Dermis microvascular lymphatic vessel endothelial cell (primary cell): Measurements from ENCODE around the gene LPIN2. TPM values are rescaled to one million over a fixed set of nuclear protein-coding genes. Genes with fewer than 3 reads are reported as not detected.

Experiments used
- DNase-seq, 2 donors: peaks; one replicate each; pipeline versions ENCODE4 v3.0.0 to v3.0.0-alpha.2; 2010; ENCODE audit warnings: low read depth in 2 of 2
- total RNA-seq: library from RNA; depleted of rRNA; stranded (reverse); fragments of >200 nt; gene quantifications from 2 replicates; pipeline ENCODE4 v1.2.1, GENCODE V29; 2014

Gene LPIN2
- total RNA-seq, 1 donor from 2014 or later: 21.1 TPM

DNA sequence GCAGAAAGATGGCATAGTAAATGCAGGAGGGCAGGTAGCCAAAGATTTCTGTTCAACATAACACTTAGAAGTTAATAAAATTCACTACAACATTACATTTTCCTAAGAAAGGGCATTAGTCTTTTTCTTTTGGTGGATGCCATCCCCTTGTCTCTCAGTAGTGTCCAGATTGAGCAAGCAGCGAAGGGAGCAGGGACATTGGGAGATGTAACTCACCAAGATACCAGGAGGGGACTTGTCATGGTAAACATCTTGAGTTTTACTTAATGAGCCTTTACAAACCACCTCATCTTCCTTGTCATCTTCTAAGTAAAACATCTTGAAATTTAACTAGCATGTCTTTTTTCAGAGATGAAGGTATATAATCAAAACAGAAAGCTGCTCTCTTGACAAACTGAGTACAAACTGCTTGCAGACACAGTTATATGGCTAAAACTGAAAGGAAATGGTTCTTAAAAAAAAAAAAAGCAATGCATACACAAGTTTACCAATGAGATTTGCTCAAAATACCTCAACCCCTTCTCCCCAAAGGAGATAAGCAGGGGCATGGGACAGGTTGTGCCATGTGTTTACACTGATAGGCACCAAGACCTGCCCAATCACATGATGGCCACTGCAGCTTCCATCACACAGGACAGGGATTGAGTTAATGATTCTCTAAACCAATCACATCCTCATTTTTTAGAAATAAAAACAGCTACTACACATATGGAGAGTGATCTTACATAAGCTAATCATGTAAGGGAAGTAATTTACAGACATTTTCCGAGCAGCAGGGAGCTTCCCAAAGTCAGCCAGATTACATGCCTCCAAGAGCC is 30.3 kb downstream of the LPIN2 start:
- DNase-seq: no peak

DNA sequence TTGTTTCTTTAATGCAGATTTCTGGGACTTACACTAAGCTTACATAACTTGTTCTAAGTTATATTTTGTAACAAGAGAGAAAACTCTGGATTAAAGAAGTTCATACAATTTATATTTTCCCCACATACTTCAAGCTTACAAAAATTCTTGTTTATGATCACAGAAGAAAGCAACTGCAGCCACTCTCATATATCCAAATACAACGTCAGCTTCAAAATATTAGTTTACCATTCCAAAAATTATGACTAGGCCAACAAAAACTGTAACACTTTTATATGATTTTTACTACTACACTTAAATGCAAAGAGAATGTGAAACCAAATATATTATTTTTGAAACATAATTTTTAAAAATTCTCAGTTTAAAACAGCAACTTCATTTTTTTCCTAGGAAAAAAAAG is 30.9 kb downstream of the LPIN2 start:
- DNase-seq: no peak

DNA sequence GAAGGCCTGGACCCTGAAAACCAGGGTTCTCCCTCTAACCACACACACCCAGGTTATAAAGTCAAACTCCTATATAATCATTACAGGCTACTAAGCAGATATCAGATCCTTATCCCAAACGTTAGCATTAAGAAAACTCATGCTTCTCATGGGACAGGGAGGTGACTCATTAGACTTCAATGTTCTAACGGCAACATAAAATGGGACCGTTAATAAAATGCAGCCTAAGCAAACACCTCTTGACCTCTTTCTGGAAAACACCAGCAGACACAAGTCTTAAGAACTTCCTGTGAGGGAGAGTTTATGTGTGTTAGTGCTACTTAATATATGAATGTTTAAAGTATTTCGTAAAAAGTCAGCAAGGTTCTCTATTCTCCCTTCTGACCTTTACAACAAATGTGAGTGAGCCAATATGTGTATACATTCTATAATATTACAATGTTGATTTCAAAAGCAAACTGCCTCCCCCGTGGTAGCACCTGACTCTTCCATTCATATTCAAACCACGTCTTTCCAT is 31.7 kb downstream of the LPIN2 start:
- DNase-seq: peak in 1 of 2 donors; percentile 95

DNA sequence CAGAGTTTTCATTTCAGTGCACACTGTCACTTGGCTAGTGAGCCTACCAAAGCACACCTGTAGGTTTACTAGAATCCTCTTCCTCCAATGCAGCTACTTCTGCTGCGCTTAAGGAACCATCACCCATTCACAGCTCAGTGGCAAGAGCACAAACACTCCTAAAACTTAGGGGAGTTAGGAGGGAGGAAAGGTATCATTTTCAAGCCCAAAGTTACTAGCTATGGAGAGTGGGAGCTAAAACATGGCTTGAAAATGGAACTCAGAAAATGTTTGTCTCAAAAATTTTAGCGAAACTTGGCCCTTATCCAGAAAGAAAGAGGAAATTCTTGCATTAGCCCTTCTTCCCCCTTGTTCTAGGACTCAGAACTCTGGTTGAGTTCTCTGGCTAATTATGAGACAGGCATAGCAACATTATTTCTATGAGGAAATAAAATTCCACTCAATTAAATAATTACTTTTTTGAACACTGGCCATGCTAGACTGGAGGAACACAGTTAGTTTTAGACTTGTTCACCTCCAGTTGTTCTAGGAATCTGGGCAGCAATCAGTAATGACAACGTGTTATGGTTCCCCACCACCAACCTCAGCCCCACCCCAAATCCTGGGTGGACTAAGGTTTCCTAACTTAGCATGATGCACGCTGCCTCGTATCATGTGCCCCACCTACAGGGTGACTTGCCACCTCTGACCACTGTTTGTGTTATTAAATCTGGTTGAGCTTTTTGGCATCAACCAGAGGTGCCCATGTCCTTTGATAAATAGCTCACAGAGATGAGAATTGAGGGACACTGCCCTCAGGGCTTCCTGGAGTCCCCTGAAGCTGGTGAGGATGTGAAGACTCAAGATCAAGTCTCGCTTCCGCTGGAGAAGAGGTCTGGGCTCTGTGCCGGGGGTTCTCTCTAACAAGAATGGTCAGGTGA is 32.8 kb downstream of the LPIN2 start:
- no peak for DNase-seq

DNA sequence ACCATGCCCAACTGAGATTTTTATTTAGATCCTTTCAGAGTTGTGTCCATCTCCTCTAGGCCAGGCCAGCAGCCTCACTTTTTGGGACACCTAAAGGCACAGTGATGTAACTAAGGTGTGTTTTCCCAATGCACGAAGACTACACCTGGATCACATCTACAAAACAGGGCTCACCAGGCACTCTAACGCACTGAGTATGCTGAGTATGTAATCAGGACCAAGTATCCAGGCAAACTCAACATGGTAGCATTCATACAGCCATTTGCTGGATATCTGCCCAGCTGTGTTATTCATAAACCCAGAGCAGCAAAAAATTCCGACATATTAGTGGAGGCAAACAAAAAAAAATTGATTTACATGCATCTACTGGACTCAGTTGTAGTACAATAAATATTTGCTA is 33.8 kb downstream of the LPIN2 start:
- peak in 1 of 2 donors; percentile 51 for DNase-seq

DNA sequence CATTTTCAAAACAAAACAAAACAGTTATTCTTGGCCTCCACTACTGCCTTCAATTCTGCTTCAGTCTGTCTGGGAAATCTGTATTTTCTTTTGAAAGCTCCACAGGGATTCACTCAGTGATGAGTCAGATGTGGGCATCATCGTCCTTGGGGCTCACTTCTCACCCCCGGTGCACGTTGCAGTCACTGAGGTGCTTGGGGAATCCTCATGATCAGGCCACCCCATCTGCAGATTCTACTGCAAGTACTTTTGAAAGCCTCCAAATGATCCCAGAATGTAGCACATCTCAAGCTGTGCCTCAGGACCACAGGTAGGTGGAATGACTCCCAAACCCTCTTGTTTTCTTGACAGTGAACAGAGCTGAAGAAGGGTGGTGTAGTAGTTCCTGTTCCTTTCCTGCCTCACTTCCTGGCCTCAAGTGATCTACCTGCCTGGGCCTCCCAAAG is 34.3 kb downstream of the LPIN2 start:
- DNase-seq: peak in 1 of 2 donors; percentile 84

DNA sequence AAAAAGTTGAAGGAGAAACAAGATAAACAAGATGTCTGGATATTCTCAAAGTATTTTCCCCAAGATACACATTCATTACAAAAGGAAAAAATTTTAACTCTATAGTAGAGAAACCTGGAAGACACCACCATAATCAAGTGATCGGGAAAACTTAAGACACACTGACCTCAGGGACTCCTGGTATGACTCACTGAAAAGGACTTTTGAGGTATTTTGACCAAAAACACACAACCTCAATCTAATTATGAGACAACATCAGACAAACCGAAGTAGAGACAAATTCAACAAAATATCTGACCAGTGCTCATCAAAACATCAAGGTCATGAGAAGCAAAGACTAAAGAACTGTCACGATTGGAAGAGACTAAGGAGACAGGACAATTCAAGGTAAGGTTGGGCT is 34.7 kb downstream of the LPIN2 start:
- DNase-seq: peak in 1 of 2 donors; percentile 47

DNA sequence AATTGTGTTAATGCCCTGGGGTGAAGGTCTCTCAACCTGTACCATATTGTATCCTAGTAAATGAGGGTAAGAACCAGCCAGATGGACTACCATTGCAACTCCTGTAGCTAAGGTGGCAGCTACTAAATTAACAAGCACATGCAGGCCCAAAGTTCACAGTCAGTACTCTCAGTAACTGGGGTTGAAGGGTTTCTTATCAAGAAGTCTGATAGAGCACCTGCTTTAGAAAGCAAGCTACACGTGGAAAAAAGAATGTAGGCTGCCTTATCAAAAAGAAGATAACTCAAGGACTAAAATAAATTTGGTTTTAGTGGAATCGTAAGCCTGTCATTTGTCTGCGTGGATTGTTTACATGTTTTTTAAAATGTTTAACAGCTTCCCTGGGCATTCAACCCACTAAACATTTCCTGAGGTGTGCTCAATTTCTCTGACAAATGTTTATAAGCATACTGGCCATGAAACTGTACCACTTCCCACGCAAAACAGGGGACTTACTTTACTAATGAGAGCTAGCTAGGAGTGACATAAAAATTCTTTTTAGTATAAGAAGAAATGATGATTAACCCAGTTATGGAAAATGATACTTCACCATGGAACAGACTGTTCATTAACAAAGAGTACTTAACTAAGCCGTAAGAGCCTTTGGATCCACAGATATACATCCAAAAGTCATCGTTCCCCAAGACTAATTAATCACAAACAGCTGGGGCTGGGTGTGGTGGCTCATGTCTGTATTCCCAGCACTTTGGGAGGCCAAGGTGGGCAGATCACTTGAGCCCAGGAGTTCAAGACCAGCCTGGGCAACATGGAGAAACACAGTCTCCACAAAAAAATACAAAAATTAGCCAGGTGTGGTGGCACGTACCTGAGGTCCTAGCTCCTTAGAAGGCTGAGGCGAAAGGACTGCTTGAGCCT is 36.5 kb downstream of the LPIN2 start:
- no peak for DNase-seq

DNA sequence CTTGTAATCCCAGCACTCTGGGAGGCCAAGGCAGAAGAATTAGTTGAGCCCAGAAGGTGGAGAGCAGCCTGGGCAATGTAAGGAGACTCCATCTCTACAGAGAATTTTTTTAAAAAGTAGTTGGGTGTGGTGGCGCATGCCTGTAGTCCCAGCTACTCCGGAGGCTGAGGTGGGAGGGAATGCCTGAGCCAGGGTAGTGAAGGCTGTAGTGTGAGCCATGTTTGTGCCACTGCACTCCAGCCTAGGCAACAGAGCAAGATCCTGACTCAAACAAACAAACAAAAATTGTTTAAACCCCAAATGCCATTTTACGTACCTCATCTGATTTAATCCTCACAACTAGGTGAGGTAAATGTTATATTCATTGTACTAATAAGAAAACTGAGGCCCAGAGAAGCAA is 38.2 kb downstream of the LPIN2 start:
- no peak for DNase-seq

DNA sequence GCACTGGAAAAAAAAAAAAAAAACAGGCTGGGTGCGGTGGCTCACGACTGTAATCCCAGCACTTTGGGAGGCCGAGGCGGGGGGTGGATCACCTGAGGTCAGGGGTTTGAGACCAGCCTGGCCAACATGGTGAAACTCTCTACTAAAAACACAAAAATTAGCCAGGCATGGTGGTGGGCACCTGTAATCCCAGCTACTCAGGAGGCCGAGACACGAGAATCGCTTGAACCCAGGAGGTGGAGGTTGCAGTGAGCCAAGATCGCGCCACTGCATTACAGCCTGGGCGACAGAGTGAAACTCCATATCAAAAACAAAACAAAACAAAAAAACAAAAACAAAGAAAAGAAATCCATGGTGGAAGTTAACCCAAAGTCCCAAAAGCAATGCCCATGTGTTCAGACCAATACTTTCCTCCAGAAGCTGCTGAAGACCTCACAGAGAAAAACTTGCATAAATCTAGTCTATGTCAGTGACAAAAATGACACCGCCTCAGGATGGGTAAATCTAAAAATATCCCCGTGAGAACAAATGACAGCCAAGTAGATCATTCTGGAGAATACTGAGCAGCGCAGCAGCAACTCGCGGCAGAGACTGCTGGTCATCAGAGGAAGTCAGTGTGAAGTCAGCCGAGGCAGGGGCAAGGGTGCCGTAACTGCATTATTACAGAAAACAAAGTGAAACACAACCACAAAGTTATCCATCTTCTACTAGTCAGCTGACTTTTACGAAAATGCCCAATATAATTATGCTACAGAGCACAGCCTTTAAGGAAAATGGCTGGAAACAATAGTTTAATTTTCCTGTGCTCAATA is 41.0 kb downstream of the LPIN2 start:
- peak in 1 of 2 donors; percentile 61 for DNase-seq

DNA sequence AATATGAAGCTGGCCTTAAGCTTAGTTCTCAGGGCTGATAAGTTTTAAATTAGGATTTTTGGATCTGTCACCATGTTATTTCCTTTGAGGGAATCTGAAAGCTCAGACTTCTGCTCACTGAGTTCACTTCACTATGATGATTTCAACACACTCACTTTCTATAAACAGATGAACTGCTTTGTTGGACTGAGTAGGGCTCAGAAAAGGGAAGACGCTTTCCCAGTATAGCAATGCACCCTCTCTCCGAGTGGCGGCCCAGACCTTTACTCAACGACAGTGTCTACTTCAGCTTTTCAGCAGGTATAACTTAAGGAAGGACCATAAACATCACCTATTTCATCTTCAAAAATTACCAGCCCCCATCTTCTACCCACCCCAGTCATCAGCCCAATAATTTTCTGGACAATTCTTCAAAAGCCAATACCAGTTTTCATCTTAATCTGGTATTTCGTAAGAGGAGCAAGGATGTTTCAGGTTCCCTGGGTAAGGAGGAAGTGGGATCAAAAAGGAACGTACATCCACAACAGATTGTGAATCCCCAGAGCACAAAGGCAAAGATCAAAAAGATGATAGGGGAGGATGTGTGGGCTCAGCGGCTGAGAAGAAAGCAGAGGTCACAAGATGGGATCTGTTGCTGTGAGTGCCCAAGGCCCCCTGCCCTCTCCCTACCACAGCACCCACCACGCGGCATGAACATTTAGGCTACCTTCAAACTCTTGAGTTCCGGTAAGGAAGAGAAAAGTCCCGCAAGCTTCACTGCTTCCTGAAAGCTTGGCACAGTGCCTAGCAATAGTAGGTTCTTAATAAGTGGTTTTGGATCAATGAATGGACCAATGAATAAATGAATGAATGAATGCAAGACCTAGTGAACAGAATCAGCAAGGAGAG is 41.9 kb downstream of the LPIN2 start:
- DNase-seq: no peak

DNA sequence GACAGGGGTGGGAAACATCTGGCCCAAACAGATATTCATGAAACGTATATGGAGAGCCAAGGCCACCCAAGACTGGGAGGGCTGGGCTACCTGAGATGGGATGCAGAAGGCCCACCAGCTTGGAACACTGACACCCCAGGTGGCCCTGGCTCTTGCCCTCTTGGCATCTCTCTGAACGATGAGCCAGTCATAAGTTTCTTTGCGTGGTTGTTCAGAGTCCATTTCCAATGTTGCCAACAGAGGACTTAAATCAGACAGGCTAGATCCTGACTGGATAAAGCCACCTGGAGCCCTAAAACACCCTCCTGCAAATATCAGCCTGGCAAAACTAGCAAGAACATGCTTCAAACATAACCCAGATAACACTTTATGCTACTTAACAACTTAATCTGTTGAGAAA is 42.6 kb downstream of the LPIN2 start:
- DNase-seq: no peak

DNA sequence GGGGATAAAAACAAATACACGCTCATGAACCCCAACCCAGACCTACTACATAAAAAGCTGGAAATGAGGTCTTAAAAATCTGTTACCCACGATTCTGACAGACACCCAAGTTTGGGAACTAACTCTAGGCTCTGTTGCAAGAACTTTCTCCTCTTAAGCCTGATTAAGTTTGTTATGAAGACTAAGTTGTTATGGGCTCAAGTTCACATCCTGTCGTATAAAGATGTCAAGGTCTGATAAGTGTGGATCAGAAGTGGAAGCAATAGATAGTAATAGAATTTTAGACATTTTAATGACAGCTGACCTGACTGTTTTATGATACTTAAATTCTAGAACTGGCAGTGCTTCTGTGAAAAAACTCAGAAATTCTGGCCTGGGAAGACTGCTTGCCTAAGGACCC is 43.2 kb downstream of the LPIN2 start:
- DNase-seq: no peak

DNA sequence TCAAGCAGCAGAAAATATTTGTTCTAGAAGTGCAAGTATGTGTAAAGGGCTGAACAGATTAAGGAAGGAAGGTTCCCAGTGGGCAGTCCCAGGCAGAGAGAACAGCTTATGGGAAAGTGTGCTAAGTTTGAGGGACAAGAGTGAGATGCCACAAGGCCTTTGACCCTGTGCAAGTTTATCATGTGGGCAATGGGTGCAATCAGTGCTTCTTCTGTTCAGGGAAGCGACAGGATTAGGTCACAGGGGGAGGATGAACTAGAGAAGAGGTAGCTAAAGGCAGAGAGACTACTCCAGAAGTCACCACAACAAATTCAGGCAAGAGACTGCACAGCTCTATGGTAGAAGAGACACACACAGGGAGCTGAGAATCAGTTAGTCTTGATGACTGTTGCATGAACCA is 44.3 kb downstream of the LPIN2 start:
- no peak for DNase-seq

DNA sequence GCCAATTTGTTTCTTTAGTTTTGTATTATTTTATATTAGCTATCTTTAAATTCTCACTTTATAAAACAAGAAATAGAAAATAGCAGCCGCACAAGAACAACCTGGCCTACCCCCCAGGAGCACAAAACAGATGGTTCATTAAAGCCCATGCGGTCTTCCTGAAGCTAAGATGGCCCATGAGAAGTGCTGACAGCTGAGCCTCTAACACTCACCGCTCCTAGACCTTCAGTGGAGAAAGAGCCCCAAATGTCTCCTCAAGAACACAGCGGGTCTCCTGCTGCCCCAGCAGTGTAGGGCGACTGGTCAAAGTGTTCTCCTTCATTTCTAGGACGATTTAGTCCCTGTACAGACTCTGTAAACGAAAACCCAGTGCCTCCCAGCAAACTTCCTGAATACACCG is 45.1 kb downstream of the LPIN2 start:
- no peak for DNase-seq

DNA sequence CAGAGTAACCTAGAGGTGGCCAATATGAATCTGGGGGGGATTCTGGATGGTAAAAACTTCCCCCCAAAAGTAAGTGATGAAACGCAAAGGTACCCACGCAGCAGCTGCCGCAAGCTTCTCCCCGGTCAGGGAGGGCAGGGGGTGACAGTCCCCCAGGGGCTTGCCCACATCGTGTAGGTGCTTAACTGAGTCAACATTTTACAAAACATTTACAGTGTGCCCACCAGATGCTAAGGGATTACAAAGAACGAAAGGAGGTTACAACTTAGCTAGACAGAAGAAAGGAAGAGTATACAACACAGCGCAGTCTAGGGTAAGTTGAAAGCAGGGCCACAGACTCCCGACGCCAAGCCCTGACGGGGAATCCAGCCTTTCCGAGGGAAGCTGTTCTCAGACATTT is 45.6 kb downstream of the LPIN2 start:
- no peak for DNase-seq

DNA sequence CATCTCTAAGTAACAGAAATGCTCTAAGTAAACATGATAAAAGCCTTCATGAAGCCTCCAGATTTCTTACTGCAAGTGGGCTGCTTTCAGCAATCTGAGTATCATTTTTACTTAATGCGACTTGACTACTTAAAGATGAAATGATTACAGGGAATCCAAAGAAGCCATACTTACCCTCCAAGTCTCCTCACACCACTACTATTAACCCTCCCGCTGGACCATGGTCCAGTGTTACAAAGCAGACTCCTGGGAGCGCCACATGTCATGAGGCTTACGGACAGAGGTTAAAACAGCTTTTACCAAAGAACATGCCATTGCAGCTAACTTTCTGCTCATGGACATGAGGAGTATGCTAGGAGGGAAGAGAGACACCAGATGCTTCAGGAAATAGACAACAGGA is 46.4 kb downstream of the LPIN2 start:
- DNase-seq: no peak

DNA sequence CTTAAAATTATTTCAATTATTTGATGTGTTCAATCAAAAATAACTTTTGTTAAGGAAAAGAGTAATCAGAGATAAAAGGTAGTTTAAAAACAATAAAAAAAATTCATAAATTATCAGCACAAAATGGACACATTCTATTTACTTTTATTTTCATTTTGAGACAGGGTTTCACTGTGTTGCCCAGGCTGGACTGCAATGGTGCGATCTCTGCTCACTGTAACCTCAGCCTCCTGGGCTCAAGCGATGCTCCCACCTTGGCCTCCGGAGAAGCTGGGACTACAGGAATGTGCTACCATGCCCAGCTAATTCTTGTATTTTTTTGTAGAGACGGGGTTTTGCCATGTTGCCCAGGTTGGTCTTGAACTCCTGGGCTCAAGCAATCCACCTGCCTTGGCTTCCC is 47.1 kb downstream of the LPIN2 start:
- no peak for DNase-seq

DNA sequence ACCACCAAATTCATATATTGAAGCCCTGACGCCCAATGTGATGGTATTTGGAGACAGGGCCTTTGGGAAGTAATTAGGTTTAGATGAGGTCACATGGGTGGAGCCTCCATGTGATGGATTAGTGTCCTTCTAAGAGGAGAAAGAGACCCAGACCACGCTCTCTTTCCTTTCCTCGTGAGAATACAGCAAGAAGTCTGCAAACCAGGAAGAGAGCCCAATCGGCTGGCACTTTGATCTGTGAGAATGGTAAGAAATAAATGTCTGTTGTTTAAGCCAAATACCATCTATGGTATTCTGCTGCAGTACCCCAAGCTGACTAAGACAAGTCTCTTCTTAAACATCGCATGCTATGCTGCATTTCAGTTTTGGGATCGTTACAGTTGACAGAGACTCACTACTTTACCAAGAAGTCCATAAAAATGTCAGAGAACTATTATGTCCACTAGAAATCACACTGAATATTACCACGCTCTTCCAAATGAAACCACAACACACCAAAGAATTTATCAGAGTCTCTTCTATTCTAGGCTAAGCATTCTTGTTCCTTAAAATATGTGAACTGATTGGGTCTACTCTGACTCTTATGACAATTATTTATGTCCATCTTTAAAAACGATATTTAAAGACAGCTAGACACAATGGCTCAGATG is 48.5 kb downstream of the LPIN2 start:
- no peak for DNase-seq
